ENCODE results near the gene RECK.
A peak's percentile ranks its signal among the peaks of the same experiment; 100 is the strongest.

RECK gene

GRCh38 chr9:36007852-36008251 is 28.9 kb upstream of the RECK start:
- DNase-seq (ENCODE audit: low read depth), result no peak
- no peaks in the 10 kb centered on the region for H3K36me3 ChIP-seq (ENCODE audit: control insufficient read depth, insufficient read depth, low read length, severe bottlenecking)
- H3K4me3 ChIP-seq (ENCODE audit: low read length), result no peak overlapping the region
- H3K9ac ChIP-seq (ENCODE audit: low read length), result no peak overlapping the region
- no peaks in the 10 kb centered on the region for H3K27me3 ChIP-seq (replicated peaks; ENCODE audit: control insufficient read depth, insufficient read depth, low read length)
- peaks cover 9% of the 10 kb centered on the region for H3K9me3 ChIP-seq (ENCODE audit: control insufficient read depth, low read length)
- no peaks in the 10 kb centered on the region for H3K4me1 ChIP-seq (ENCODE audit: control insufficient read depth, insufficient read depth, low read length)

DNA sequence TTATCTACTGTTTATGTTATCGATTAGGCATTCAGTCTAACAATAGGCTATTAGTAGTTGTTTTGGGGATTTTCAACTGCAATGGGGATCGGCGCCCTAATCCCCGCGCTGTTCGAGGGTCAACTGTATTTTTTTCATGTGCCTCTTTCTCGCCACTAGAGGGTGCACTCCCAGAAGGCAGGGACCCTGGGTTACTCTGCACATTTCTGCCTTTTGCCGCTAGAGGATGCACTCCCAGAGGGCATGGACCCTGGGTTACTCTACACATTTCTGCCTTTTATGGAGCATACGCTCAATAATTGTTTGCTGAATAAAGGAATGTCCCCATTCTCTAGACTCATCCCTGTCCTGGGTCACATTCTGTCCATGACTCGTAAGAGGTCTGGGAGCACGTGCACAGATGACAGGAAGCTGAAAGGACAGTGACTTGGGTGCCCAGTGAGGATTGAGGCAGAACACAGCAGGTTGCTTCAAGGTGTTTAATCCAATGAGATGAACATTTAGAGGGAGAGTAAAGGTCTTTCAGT is 27.9 kb upstream of the RECK start:
- Histone ChIP-seq H3K9me3 (ENCODE audit: control insufficient read depth, low read length) (peaks cover 9% of the 10 kb centered on the region), H3K36me3 (ENCODE audit: control insufficient read depth, insufficient read depth, low read length, severe bottlenecking) (no peaks in the 10 kb centered on the region), H3K9ac (ENCODE audit: low read length) (peak overlapping the region; percentile 50), H3K4me1 (ENCODE audit: control insufficient read depth, insufficient read depth, low read length) (no peaks in the 10 kb centered on the region), H3K4me3 (ENCODE audit: low read length) (no peak overlapping the region), H3K27me3 (replicated peaks; ENCODE audit: control insufficient read depth, insufficient read depth, low read length) (no peaks in the 10 kb centered on the region)
- peak; percentile 77 for DNase-seq (ENCODE audit: low read depth)

DNA sequence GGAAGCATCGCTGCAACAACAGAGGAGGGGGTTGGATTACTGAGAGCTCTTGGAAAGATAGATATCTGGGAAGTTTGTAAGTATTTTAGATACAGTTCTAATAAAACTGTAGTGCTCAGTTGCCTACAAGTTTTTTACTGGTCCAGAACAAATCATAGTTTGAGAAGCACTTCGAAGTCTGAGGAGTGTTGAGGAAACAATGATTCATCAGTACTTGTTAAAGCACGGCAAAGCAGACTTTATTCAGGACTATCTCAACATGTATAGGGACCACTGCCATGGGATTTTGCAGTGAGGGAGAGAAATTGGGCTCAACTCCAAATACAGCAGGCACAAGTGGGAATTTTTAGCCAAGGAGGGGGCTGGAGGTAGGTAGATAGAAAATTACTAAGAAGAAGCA is 25.3 kb upstream of the RECK start:
- H3K4me3 ChIP-seq (ENCODE audit: low read length), result no peak overlapping the region
- no peaks in the 10 kb centered on the region for H3K27me3 ChIP-seq (replicated peaks; ENCODE audit: control insufficient read depth, insufficient read depth, low read length)
- H3K4me1 ChIP-seq (ENCODE audit: control insufficient read depth, insufficient read depth, low read length), result no peaks in the 10 kb centered on the region
- H3K9ac ChIP-seq (ENCODE audit: low read length), result no peak overlapping the region
- no peaks in the 10 kb centered on the region for H3K36me3 ChIP-seq (ENCODE audit: control insufficient read depth, insufficient read depth, low read length, severe bottlenecking)
- H3K9me3 ChIP-seq (ENCODE audit: control insufficient read depth, low read length), result peaks cover 1% of the 10 kb centered on the region
- DNase-seq (ENCODE audit: low read depth), result peak; percentile 13

DNA sequence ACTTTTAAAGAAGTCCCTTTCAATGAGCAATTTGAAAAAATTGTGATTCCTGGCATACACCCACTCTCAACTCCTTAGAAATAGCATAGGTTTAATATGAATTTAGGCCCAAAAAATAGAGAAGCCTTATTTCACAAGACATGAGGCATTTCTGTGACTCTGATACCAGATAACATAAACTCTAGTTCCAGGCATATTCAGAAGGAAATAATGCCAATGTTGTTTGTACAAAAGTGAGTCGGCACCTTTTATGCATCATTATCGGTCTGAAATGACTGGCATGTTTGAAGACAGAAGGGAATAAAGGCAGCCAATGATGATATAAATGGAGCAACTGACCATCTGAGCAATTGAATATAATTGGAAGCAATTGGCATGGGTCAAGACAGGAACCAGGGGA is 19.4 kb upstream of the RECK start:
- DNase-seq (ENCODE audit: low read depth), result peak; percentile 48
- Histone ChIP-seq H3K27me3 (replicated peaks; ENCODE audit: control insufficient read depth, insufficient read depth, low read length) (no peaks in the 10 kb centered on the region), H3K36me3 (ENCODE audit: control insufficient read depth, insufficient read depth, low read length, severe bottlenecking) (no peaks in the 10 kb centered on the region), H3K4me3 (ENCODE audit: low read length) (no peak overlapping the region), H3K9ac (ENCODE audit: low read length) (no peak overlapping the region), H3K9me3 (ENCODE audit: control insufficient read depth, low read length) (no peaks in the 10 kb centered on the region), H3K4me1 (ENCODE audit: control insufficient read depth, insufficient read depth, low read length) (peaks cover 16% of the 10 kb centered on the region)

DNA sequence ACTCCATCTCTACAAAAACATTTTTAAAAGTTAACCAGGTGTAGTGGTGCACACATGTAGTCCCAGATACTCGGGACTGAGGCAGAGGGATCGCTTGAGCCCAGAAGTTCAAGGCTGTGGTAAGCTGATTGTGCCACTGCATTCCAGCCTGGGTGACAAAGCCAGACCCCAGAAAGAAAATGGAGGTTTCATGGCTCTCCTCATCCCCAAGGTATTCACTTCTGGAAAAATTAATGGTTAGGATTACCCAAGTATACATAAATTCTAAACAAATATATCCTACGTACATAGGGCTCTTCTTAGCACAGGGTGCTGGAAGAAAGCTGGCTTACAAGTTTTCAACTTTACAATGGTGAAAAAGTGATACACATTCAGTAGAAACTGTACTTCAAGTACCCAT is 18.6 kb upstream of the RECK start:
- Histone ChIP-seq H3K4me1 (ENCODE audit: control insufficient read depth, insufficient read depth, low read length) (peaks cover 16% of the 10 kb centered on the region), H3K4me3 (ENCODE audit: low read length) (no peak overlapping the region), H3K9ac (ENCODE audit: low read length) (no peak overlapping the region), H3K27me3 (replicated peaks; ENCODE audit: control insufficient read depth, insufficient read depth, low read length) (no peaks in the 10 kb centered on the region), H3K9me3 (ENCODE audit: control insufficient read depth, low read length) (no peaks in the 10 kb centered on the region), H3K36me3 (ENCODE audit: control insufficient read depth, insufficient read depth, low read length, severe bottlenecking) (no peaks in the 10 kb centered on the region)
- no peak for DNase-seq (ENCODE audit: low read depth)

- DNase-seq (ENCODE audit: low read depth), result peak; percentile 44
- Histone ChIP-seq H3K4me1 (ENCODE audit: control insufficient read depth, insufficient read depth, low read length) (peaks cover 16% of the 10 kb centered on the region), H3K9ac (ENCODE audit: low read length) (no peak overlapping the region), H3K36me3 (ENCODE audit: control insufficient read depth, insufficient read depth, low read length, severe bottlenecking) (no peaks in the 10 kb centered on the region), H3K4me3 (ENCODE audit: low read length) (no peak overlapping the region), H3K9me3 (ENCODE audit: control insufficient read depth, low read length) (no peaks in the 10 kb centered on the region), H3K27me3 (replicated peaks; ENCODE audit: control insufficient read depth, insufficient read depth, low read length) (no peaks in the 10 kb centered on the region)
Measured at GRCh38 chr9:36018891-36019720, 17.6 kb upstream of the RECK start.

DNA sequence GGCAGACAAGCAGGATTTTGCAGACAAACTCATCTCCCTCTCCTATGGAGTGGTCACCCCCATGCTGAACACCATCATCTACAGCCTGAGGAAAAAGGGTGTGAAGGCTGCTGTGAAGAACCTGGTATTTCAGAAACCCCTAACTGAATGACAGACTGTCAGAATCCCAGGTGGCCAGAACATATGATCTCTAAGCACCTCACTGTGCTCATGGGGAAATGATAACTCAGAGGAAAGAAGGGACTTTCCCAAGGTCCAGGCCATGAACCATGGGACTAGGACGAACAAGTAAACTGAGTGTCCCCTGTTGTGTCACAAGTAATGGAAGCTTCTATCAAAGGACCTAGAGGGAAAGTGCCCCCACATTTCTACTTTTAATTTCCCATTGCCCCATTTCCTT is 14.7 kb upstream of the RECK start:
- no peak for DNase-seq (ENCODE audit: low read depth)
- no peak overlapping the region for H3K4me3 ChIP-seq (ENCODE audit: low read length)
- H3K27me3 ChIP-seq (replicated peaks; ENCODE audit: control insufficient read depth, insufficient read depth, low read length), result no peaks in the 10 kb centered on the region
- H3K36me3 ChIP-seq (ENCODE audit: control insufficient read depth, insufficient read depth, low read length, severe bottlenecking), result no peaks in the 10 kb centered on the region
- H3K4me1 ChIP-seq (ENCODE audit: control insufficient read depth, insufficient read depth, low read length), result peaks cover 11% of the 10 kb centered on the region
- H3K9ac ChIP-seq (ENCODE audit: low read length), result no peak overlapping the region
- no peaks in the 10 kb centered on the region for H3K9me3 ChIP-seq (ENCODE audit: control insufficient read depth, low read length)

GRCh38 chr9:36023260-36024048 is 13.3 kb upstream of the RECK start:
- H3K9ac ChIP-seq (ENCODE audit: low read length), result no peak overlapping the region
- H3K9me3 ChIP-seq (ENCODE audit: control insufficient read depth, low read length), result no peaks in the 10 kb centered on the region
- H3K4me3 ChIP-seq (ENCODE audit: low read length), result no peak overlapping the region
- peaks cover 9% of the 10 kb centered on the region for H3K4me1 ChIP-seq (ENCODE audit: control insufficient read depth, insufficient read depth, low read length)
- H3K36me3 ChIP-seq (ENCODE audit: control insufficient read depth, insufficient read depth, low read length, severe bottlenecking), result no peaks in the 10 kb centered on the region
- no peaks in the 10 kb centered on the region for H3K27me3 ChIP-seq (replicated peaks; ENCODE audit: control insufficient read depth, insufficient read depth, low read length)
- DNase-seq (ENCODE audit: low read depth), result peak; percentile 84

GRCh38 chr9:36025746-36026145 is 11.0 kb upstream of the RECK start:
- H3K36me3 ChIP-seq (ENCODE audit: control insufficient read depth, insufficient read depth, low read length, severe bottlenecking), result no peaks in the 10 kb centered on the region
- H3K4me3 ChIP-seq (ENCODE audit: low read length), result no peak overlapping the region
- H3K9ac ChIP-seq (ENCODE audit: low read length), result no peak overlapping the region
- peaks cover 23% of the 10 kb centered on the region for H3K4me1 ChIP-seq (ENCODE audit: control insufficient read depth, insufficient read depth, low read length)
- DNase-seq (ENCODE audit: low read depth), result no peak
- H3K9me3 ChIP-seq (ENCODE audit: control insufficient read depth, low read length), result no peaks in the 10 kb centered on the region
- no peaks in the 10 kb centered on the region for H3K27me3 ChIP-seq (replicated peaks; ENCODE audit: control insufficient read depth, insufficient read depth, low read length)

DNA sequence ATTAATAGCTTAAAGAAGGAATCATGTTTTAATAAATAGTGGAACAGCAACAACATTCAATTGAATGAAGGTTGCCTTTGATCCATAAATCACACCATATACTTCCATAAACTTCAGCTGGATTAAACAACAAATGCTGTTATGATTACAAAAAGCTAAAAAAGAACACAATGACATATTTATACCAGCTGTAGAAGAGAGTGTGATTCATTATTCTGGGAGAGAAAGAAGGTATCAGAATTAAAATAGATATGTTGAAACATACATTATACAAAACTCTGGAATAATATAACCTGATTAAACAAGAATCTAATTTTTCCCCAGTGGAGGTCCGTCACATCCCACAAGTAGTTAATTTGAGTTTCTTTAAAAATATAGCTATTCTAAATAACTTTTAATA is 7.5 kb upstream of the RECK start:
- Histone ChIP-seq H3K36me3 (ENCODE audit: control insufficient read depth, insufficient read depth, low read length, severe bottlenecking) (no peaks in the 10 kb centered on the region), H3K9me3 (ENCODE audit: control insufficient read depth, low read length) (no peaks in the 10 kb centered on the region), H3K4me3 (ENCODE audit: low read length) (peak overlapping the region; percentile 60), H3K4me1 (ENCODE audit: control insufficient read depth, insufficient read depth, low read length) (peaks cover 41% of the 10 kb centered on the region), H3K27me3 (replicated peaks; ENCODE audit: control insufficient read depth, insufficient read depth, low read length) (no peaks in the 10 kb centered on the region), H3K9ac (ENCODE audit: low read length) (peak overlapping the region; percentile 81)
- peak; percentile 49 for DNase-seq (ENCODE audit: low read depth)

GRCh38 chr9:36029765-36030528 is 6.8 kb upstream of the RECK start:
- Histone ChIP-seq H3K4me1 (ENCODE audit: control insufficient read depth, insufficient read depth, low read length) (peaks cover 41% of the 10 kb centered on the region), H3K4me3 (ENCODE audit: low read length) (peak overlapping the region; percentile 60), H3K9ac (ENCODE audit: low read length) (peak overlapping the region; percentile 81), H3K36me3 (ENCODE audit: control insufficient read depth, insufficient read depth, low read length, severe bottlenecking) (no peaks in the 10 kb centered on the region), H3K27me3 (replicated peaks; ENCODE audit: control insufficient read depth, insufficient read depth, low read length) (no peaks in the 10 kb centered on the region), H3K9me3 (ENCODE audit: control insufficient read depth, low read length) (no peaks in the 10 kb centered on the region)
- DNase-seq (ENCODE audit: low read depth), result peak; percentile 97
